Stimulated activated CD8-positive, alpha-beta memory T cell treated with anti-CD3 and anti-CD28 coated beads, Interleukin-12 subunit alpha, Interleukin-12 subunit beta, amount 100 ng/mL, for 1 hour (primary cell): Measurements from ENCODE around the gene SOX13.

Experiments
- DNase-seq: peaks from one replicate; pipeline ENCODE4 v3.0.0-alpha.2; 2020; ENCODE audit warnings: low read depth

Gene SOX13

DNA sequence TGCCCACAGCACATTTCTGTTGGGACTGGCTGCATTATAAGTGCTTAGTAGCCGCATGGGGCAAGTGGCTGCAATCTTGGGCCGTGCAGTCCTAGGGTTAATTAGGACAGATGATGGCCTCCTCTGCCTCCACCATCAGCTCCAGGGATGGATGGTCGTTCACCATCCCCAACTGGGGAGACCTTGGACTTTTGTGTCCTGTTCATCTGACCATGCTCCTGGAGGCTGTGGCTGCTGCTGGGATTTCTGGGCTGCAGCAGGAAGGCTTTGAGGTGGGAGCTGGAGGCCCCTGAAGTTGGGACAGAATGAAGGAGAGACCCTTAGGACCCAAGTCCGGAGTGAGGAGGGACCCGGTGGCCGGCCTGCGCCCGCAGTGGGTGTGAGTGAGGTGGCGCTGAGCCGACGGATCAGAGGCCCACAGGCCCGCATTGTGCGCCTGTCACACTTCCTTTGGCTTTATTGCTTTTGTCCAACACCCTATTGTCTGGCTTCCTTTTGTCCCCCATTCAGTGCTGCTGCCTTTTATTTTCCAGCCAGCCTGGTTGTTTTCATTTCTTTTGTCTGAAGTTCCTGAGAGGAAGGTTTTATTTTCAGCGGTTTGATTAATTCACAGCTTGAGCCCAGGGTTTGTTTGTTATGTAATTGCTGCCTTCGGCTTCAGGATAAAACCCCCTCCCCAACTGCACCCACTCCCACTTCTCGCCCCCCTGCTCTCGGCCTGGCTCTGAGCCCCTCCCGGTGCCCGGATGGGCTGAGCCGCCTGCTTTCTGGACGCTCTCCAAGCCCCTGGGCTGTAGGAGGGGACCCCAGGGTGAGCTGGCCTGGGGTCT, 35.6 kb downstream of the SOX13 start:
- no peak for DNase-seq

DNA sequence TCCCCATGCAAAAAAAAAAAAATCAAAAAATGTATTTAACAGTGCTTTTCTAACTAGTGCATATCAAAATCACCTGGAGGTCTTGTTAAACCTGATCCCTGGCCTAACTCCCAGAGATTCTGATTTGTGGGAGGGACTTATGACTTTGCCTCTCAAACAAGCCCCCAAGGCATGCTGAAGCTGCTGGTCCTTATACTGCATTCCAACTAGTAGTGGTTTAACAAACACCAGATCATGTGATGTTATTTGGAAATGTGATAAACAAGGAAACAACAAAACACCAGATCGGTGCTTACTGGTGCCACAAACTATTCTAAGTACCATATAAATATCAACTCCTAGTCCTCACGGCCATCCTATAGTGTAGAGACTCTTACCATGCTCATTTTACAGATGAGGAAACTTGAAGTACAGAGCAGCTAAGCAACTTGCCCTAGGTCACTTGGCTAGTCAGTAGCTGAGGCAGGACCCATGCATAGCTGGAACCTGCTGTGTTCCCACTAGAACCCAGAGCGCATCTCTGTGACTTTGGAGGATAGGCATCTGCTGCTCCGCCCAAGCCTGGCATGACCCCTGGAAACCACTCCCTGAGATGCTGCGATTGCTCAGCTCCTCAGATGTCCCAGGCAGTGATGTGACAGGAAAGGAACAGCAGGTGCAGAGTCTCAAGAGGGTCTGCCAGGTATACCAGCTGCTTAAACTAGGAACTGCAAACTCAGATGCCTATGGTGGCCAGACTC, 38.1 kb downstream of the SOX13 start:
- DNase-seq = no peak

DNA sequence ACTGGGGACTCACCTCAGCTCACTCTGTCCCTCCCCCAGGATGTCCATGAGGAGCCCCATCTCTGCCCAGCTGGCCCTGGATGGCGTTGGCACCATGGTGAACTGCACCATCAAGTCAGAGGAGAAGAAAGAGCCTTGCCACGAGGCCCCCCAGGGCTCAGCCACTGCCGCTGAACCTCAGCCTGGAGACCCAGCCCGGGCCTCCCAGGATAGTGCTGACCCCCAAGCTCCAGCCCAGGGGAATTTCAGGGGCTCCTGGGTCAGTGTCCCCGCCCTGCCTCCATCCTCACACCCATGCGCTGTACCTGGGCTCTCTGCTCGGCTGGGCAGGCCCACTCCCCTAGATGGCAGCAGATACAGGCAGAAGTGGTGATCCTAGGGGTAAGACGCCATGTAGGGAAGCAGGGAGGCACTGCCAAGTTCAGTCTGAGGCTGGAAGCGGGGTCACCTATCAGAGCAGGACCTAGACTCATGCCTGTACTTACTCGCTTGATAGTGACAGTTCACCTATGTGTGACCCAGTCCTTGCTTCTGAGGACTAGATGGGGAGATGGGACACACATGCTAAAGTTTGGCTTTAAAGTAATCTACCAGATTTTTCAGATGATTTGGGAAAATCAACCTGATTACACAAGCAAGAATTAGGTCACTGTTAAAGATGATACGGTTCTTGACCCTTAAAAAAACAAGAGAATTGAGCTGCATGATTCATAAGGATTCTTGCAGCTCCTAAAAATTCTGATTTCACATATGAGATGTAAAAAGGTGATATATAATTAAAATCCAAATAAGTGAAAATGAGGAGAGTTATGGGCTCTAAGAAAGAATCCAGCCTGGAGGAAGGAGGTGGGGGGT, 40.2 kb downstream of the SOX13 start:
- no peak for DNase-seq

DNA sequence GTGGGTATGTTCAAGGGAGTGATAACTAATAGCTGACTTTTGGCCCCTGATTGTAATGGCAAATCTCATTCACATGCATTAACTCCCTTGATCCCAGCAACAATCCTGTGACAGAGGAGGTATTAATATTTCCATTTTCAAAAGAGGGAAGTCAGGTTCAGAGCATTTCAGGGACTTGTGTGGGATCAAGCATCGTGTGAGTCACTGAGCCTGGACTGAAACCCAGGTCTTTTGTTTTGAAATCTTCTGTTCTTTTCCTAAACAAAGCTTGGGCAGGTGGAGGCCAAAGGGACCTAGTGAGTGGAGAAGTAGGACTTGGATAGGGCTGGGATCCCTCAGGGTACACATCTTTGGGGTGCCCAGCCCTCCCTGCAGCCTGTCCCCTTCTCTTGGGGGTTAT, 41.0 kb downstream of the SOX13 start:
- DNase-seq = no peak

DNA sequence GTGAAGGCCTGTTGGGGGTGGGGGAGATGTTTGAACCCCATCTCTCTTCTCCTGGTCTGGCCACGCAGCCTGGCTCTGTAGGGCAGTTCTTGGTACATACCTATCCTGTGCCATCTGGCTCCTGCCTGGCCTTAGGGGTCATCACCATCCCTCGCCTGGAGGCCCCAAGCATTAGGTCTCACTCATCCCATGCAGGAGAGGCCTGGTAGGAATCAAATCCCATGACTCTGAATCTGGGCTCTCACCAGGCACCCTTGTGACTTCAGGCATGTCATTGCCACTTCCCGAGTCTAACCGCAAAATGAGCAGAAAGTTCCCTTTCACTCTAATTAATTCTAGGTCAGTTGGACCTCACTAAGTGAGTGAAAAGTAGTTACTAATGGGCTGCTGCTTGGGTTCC, 41.7 kb downstream of the SOX13 start:
- no peak for DNase-seq

DNA sequence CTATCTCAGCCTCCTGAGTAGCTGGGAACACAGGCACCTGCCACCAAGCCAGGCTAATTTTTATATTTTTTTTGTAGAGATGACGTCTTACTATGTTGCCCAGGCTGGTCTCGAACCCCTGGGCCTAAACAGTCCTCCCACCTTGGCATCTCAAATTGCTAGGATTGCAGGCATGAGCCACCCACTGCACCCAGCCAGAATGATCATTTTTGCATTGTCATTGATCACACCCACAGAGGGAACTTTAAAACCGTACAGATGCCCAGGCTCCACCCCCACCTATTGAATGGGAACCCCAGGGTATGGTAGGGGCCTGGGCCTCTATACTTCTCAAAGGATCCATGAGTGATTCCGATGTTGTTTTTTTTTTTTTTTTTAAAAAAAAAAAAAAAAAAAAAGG, 42.2 kb downstream of the SOX13 start:
- no peak for DNase-seq

DNA sequence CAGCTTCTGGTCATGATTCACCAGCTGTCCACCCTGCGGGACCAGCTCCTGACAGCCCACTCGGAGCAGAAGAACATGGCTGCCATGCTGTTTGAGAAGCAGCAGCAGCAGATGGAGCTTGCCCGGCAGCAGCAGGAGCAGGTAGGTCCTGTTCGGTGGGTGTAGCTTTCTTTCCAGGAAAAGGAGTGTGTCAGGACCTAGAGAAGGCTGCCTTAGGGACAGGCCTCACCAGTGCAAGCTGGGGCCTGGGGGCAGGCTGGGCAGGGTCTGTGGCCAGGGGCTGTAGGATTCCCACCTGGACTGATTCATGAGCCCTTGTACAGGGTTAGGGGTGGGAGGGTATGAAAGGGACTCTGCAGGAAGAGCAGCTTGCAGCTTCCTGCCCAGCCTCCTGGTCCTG, 43.6 kb downstream of the SOX13 start:
- no peak for DNase-seq

DNA sequence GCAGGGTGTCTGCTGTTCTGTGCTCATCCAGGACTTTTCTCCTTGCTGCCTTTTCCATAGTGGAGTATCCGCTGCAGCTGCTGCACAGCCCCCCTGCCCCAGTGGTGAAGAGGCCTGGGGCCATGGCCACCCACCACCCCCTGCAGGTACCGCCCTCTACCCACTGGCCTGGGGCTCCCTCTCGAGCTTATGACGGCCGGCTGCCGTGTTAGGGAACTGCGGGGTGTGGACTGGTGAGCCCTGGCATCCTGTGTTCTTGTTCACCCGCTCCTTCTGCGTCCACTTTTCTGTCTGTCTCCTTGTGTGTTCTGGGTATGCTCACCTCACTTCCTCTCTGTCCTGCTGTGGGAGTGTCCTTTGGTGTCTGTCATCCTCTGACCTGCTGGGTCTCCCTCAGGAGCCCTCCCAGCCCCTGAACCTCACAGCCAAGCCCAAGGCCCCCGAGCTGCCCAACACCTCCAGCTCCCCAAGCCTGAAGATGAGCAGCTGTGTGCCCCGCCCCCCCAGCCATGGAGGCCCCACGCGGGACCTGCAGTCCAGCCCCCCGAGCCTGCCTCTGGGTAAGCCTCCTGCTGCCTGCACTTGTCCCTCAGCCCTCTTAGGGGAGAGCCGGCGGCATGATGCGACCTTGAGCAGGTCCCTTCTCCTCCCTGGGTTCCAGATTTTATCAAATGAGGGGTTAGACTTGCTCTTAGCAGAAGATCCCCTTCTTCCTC, 49.1 kb downstream of the SOX13 start:
- no peak for DNase-seq

DNA sequence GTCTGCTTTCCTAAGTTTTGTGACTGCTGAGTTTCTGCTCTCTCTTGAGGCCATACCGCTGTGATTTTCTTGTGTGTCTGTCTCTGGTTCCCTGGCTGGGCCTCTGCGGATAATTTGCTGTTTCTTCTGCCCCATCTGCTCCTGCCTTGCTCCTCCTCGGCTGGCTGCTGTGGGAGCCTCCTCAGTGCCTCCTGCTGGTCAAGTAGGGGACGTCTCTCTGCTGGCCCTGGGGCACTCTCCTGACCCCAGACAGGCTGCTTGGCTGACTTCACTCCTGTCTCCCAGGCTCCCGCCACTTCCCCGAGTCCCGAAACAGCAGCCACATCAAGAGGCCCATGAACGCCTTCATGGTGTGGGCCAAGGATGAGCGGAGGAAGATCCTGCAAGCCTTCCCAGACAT, 50.5 kb downstream of the SOX13 start:
- no peak for DNase-seq

DNA sequence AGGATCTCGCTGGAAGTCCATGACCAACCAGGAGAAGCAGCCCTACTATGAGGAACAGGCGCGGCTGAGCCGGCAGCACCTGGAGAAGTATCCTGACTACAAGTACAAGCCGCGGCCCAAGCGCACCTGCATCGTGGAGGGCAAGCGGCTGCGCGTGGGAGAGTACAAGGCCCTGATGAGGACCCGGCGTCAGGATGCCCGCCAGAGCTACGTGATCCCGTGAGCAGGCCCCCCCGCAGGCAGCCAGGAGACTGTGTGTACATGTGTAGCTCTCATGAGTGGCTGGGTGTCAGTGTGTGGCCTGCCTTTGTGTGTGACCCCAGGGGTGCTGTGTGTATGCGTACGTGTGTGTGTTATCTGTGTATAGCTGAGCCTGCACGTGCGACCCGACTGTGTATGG, 51.7 kb downstream of the SOX13 start:
- DNase-seq = no peak

DNA sequence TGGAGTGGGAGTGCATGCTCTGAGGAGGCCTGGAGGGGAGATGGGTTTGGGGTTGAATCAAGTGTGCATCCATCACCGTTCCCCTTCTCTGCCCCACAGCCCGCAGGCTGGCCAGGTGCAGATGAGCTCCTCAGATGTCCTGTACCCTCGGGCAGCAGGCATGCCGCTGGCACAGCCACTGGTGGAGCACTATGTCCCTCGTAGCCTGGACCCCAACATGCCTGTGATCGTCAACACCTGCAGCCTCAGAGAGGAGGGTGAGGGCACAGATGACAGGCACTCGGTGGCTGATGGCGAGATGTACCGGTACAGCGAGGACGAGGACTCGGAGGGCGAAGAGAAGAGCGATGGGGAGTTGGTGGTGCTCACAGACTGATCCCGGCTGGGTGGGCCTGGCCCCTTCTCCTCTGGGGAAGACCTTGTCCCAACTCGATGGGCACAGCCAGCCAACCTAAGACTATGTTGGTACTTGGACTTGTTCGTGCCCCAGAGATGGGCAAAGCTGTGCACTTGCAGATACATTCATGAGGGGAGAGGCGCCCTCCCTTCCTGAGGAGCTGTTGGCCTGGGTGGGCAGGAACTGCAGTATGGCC, 52.9 kb downstream of the SOX13 start:
- no peak for DNase-seq

DNA sequence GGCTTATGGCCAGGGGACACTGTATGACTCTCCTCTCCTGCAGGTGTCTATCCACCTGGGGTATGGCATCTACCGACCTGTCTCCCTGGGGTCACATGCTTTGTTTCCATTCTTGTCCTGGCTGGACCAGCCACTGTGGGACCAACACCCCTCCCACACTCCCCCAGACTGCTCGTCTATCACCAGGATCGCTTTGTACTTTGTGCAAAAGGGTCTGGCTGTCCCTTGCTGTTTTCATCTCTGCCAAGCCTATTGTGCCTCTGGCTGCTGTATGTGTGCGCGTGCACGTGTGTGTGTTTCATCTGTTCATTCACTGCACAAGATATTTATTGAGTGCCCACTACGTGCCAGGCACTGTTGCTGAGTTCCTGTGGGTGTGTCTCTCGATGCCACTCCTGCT, 53.5 kb downstream of the SOX13 start:
- DNase-seq = no peak

DNA sequence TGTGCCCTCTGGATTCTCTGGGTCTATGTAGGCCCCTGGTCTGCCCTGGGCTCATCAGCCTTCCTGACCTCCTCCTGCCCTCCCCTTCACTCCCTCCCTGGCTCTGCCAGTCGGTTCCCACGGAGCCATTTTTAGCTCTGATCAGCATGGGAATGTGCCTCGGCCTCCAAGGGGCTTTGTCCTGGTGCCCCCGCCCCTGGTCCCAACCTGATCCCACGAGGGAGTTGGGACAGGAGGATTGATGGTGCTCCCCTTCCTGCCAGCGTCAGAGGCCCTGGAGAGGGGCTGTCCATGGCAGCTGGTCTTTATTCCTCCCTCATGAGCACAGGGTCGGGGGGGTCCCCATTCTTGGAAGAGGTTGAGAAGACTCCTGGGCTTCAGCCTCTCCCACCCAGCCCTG, 54.0 kb downstream of the SOX13 start:
- no peak for DNase-seq

DNA sequence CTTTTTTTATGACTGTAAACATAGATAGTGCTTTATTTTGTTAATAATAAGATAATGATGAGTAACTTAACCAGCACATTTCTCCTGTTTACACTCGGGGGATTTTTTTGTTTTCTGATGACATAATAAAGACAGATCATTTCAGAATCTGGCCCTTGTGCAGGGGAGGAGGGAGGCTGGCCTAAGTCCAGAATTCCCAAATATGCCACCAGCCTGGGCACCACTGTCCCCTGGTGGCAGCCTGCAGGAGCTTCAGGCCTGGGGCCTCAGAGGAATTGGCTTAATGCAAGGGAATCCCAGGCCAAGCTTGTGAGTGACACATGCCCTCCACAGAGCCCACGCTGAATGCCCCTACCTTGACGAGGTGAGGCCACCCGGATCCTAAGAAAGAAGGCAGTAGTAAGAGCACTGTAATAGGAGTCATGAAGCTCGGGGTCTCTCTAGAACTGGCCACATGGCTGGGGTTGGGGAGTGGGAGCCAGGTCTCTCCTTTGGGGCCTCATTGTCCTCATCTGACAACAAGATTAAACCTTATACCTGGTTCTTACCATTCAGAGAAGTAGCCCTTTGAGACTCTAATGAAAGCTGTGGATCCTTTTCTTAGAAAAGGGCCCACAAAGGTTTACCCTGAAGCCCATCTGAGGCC, 54.8 kb downstream of the SOX13 start:
- DNase-seq = no peak

DNA sequence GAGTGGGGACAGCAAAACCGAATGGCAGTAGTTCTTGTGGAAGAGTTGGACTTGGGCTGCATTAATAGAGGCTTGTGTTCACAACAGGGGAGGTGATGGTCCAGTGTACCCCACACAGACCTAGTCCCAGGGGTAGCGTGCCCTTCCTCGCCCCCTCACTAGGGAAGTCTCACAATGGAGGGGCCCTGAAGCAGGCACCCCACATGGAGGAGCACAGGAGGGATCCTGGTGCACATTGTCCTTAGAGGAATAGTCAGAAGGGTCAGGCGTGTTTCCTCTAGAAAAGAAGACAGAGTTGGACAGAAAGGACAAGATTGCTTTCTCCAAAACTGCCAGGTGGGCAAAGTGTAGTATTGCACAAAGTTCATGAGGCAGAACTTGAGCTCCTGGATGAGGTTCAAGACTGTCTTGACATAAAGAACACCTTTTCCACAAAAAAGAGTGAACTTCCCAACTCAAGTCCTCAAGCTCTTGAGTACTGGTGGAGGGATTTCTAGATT, 55.6 kb downstream of the SOX13 start:
- no peak for DNase-seq

DNA sequence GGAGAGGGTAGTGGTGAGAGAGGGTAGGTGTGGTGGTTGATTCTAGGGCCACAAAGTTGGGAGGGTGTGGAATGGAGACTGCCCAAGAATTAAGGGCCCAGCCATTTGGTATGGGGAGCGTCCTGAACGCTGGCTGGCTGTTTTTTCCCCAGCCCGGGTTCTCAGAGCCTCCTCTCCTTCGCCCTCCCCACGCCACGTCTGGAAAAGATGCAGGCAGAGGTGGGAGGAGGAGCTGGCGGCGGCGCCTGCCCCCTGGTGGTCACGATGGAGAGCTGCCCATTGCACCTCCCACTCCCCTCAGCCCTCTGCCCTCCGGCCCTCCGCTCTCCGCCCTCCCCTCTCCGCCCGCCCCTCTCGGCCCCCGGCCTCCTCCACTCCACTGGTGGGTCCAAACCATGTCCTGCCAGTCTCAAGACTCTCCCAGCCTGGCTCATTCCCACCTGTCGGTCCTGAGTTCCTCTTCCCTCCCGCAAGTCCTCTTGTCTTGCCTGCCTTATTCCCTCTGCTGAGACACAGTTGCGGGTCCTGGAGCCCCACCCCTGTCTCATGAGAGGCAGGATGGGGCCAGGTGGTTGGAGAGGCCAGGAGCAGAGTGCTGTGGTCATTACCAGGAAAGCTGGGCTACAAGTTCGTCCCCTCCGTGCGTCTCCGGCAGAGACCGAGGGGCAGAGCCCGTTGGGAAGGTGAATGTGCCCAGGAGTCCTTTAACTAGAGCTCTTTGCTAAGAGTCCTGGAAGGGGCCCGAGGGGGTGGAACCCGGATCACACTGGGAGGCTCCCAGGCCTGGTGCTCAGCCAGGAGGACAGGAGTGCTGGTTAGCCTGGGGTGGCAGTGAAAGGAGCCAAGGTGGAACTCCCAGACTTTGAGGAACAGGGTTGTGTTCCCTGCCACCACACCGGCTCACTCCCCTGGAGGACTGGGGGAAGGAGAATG, 56.3 kb downstream of the SOX13 start:
- DNase-seq = peak; percentile 41

DNA sequence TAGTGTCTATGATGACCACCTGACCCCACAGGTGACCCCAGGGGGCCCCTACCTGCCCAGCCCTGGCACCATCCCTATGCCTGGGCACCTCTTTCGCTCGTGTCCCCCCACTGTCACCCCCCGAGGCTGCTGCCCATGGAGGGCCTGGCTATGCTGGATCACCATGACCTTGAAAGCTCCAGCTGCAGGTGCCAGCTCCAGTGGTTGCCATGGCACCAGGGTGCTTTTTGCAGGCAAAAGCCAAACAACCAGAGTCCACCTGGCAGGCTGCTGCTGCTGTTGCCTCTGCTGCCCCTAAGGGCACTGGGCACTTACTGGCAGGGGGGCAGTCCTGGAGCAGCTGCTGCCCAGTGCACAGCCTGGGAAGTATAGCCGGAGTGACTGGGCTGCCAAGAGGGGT, 57.3 kb downstream of the SOX13 start:
- no peak for DNase-seq

DNA sequence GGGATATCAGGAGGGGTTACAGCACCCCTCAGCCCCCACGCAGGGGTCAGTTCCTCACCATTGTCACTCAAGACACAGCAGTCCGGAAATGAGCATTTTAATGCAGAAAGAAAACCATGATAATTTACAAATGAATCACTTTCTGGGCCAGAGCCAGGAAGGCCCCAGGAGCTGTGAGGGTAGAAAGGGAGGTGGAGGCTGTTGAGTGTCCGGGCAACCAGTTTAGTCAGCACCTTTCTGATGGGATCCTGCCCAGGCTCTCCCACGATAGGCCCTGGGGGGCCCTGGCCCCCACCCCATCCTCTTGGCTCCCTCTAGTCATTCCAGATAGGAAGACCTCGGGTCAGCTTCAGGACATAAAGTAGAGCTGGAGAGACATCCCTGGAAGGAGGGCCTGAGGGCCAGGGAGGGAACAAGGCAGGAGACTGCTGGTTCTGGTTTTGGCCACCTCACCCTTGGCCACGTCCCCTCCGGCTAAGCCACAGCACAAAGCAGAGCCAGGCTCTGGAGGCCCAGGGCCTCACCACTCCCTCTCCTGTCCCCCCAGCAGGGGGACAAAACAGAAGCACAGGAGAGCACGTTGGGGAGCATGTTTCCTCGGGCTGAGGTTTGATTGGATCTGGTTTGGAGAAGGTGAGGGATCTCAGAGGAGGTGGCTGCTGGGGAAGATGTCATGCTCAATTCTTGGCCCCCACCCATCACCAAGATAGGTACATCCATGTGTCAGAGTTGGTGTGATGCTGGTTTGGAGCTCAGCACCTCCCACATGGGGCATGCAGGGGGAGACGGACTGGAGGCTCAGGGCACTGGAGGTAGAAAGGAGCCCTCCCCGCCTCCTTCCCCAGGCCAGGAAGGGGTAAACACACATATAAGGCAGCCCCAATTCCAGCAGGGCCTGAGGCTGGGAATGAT, 58.3 kb downstream of the SOX13 start:
- no peak for DNase-seq

DNA sequence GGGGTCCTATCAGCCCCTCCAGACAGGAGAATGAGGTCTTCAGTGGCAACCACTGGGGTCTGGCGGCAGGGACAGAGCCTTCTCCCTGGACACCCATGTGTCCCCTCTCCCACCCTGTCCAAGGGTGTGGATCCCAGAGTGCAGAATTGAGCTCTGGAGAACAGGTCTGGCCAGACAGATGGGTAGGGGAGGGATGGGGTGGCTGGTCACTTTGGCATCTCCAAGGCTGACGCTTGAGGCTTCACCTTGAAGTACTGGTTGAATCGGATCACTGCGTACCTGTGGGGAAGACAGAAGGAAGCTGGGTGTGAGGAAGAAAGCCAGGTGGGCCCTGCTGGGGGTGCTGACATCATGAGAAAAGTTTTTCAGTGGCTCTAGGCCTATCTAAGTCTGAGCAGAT, 59.1 kb downstream of the SOX13 start:
- DNase-seq = no peak
